ENCODE data around the gene RSPH10B. TPM values are rescaled to one million over a fixed set of nuclear protein-coding genes. Genes with fewer than 3 reads are reported as not detected.
"Not testable (repeated sequence)": the region's sequence is repeated elsewhere in the genome, so short reads cannot be mapped to it uniquely, and the experiment has no call there.

The RSPH10B gene
- total and polyA plus RNA-seq, 10 of the 15 experiments (the other 5 are each of a cell fraction or from before 2014, with no cell fraction given): 0.03 TPM; not detected in 9

- FAIRE-seq; RAD21 ChIA-PET (ENCODE audit: unreplicated experiment): not testable (repeated sequence)
- no CpG with 5 or more reads among the region's 13 CpGs for WGBS (ENCODE audit: insufficient coverage, insufficient replicate concordance, low lambda C conversion rate, missing lambda C conversion rate)
These were observed 44.1 kb downstream of the RSPH10B start for GRCh38 chr7:5926263-5926870.

GRCh38 chr7:5924630-5925029 is 45.9 kb downstream of the RSPH10B start:
- SMC1A ChIA-PET (ENCODE audit: uncharacterized antibody, unreplicated experiment); POLR2A ChIA-PET; H3K4me3 ChIP-seq; H2AFZ ChIP-seq (ENCODE audit: control insufficient read depth, low read depth, low read length); H3K36me3 ChIP-seq (ENCODE audit: control insufficient read depth in 2 of 2, insufficient read depth in 2 of 2, low read length in 1 of 2); H3K4me1 ChIP-seq (ENCODE audit: control insufficient read depth, insufficient read depth, low read length); ATAC-seq; H3K79me2 ChIP-seq (ENCODE audit: control insufficient read depth, insufficient read depth, low read length); RAD21 ChIA-PET (ENCODE audit: unreplicated experiment); H4K20me1 ChIP-seq (ENCODE audit: control insufficient read depth, insufficient read depth); CTCF ChIA-PET; H3K27ac ChIP-seq (ENCODE audit: control insufficient read depth, insufficient read depth); H3K4me2 ChIP-seq (ENCODE audit: control insufficient read depth, insufficient read depth); H3K27me3 ChIP-seq (replicated peaks in 1 of 2; ENCODE audit: control insufficient read depth in 2 of 2, insufficient read depth in 2 of 2, low read length in 1 of 2); FAIRE-seq; H3K9me3 ChIP-seq (replicated peaks; ENCODE audit: control insufficient read depth, insufficient read depth, low read length); intact Hi-C loops (cut with micrococcal nuclease; ENCODE audit: unreplicated experiment); BruUV-seq (replicated peaks); DNase-seq (ENCODE audit: low read depth, low spot score); H3K9ac ChIP-seq (ENCODE audit: control insufficient read depth, insufficient read depth, low read length); in situ Hi-C loops (cut with MboI): not testable (repeated sequence)
- WGBS (ENCODE audit: insufficient coverage, insufficient replicate concordance, low lambda C conversion rate, missing lambda C conversion rate): no CpG with 5 or more reads among the region's 12 CpGs

More at GRCh38 chr7:5926263-5926870, 44.1 kb downstream of the RSPH10B start:
- H3K4me2 ChIP-seq (ENCODE audit: control insufficient read depth, insufficient read depth); H3K4me3 ChIP-seq; H3K9ac ChIP-seq (ENCODE audit: control insufficient read depth, insufficient read depth, low read length); CTCF ChIA-PET; H3K79me2 ChIP-seq (ENCODE audit: control insufficient read depth, insufficient read depth, low read length); SMC1A ChIA-PET (ENCODE audit: uncharacterized antibody, unreplicated experiment); BruUV-seq (replicated peaks); H2AFZ ChIP-seq (ENCODE audit: control insufficient read depth, low read depth, low read length); intact Hi-C loops (cut with micrococcal nuclease; ENCODE audit: unreplicated experiment); in situ Hi-C loops (cut with MboI); H3K4me1 ChIP-seq (ENCODE audit: control insufficient read depth, insufficient read depth, low read length); DNase-seq (ENCODE audit: low read depth, low spot score); POLR2A ChIA-PET; H3K27me3 ChIP-seq (replicated peaks in 1 of 2; ENCODE audit: control insufficient read depth in 2 of 2, insufficient read depth in 2 of 2, low read length in 1 of 2); H3K27ac ChIP-seq (ENCODE audit: control insufficient read depth, insufficient read depth); ATAC-seq; H3K9me3 ChIP-seq (replicated peaks; ENCODE audit: control insufficient read depth, insufficient read depth, low read length); H4K20me1 ChIP-seq (ENCODE audit: control insufficient read depth, insufficient read depth); H3K36me3 ChIP-seq (ENCODE audit: control insufficient read depth in 2 of 2, insufficient read depth in 2 of 2, low read length in 1 of 2): not testable (repeated sequence)

- H3K27me3 ChIP-seq (replicated peaks in 1 of 2; ENCODE audit: control insufficient read depth in 2 of 2, insufficient read depth in 2 of 2, low read length in 1 of 2); CTCF ChIA-PET; H3K36me3 ChIP-seq (ENCODE audit: control insufficient read depth in 2 of 2, insufficient read depth in 2 of 2, low read length in 1 of 2); SMC1A ChIA-PET (ENCODE audit: uncharacterized antibody, unreplicated experiment); H3K4me1 ChIP-seq (ENCODE audit: control insufficient read depth, insufficient read depth, low read length); POLR2A ChIA-PET; in situ Hi-C loops (cut with MboI); H3K9ac ChIP-seq (ENCODE audit: control insufficient read depth, insufficient read depth, low read length); H4K20me1 ChIP-seq (ENCODE audit: control insufficient read depth, insufficient read depth); FAIRE-seq; H3K4me2 ChIP-seq (ENCODE audit: control insufficient read depth, insufficient read depth); DNase-seq (ENCODE audit: low read depth, low spot score); RAD21 ChIA-PET (ENCODE audit: unreplicated experiment); H3K79me2 ChIP-seq (ENCODE audit: control insufficient read depth, insufficient read depth, low read length); H3K4me3 ChIP-seq; BruUV-seq (replicated peaks); ATAC-seq; H3K27ac ChIP-seq (ENCODE audit: control insufficient read depth, insufficient read depth); H3K9me3 ChIP-seq (replicated peaks; ENCODE audit: control insufficient read depth, insufficient read depth, low read length); H2AFZ ChIP-seq (ENCODE audit: control insufficient read depth, low read depth, low read length); intact Hi-C loops (cut with micrococcal nuclease; ENCODE audit: unreplicated experiment): not testable (repeated sequence)
- no CpG with 5 or more reads among the region's 2 CpGs for WGBS (ENCODE audit: insufficient coverage, insufficient replicate concordance, low lambda C conversion rate, missing lambda C conversion rate)
These were observed 46.3 kb downstream of the RSPH10B start for GRCh38 chr7:5924180-5924579.

- H3K79me2 ChIP-seq (ENCODE audit: control insufficient read depth, insufficient read depth, low read length); intact Hi-C loops (cut with micrococcal nuclease; ENCODE audit: unreplicated experiment); BruUV-seq (replicated peaks); DNase-seq (ENCODE audit: low read depth, low spot score); CTCF ChIA-PET; H4K20me1 ChIP-seq (ENCODE audit: control insufficient read depth, insufficient read depth); H3K27me3 ChIP-seq (replicated peaks in 1 of 2; ENCODE audit: control insufficient read depth in 2 of 2, insufficient read depth in 2 of 2, low read length in 1 of 2); H3K36me3 ChIP-seq (ENCODE audit: control insufficient read depth in 2 of 2, insufficient read depth in 2 of 2, low read length in 1 of 2); H3K9me3 ChIP-seq (replicated peaks; ENCODE audit: control insufficient read depth, insufficient read depth, low read length); H3K4me1 ChIP-seq (ENCODE audit: control insufficient read depth, insufficient read depth, low read length); POLR2A ChIA-PET; FAIRE-seq; H3K27ac ChIP-seq (ENCODE audit: control insufficient read depth, insufficient read depth); H3K9ac ChIP-seq (ENCODE audit: control insufficient read depth, insufficient read depth, low read length); H3K4me3 ChIP-seq; ATAC-seq; in situ Hi-C loops (cut with MboI); SMC1A ChIA-PET (ENCODE audit: uncharacterized antibody, unreplicated experiment); H2AFZ ChIP-seq (ENCODE audit: control insufficient read depth, low read depth, low read length); RAD21 ChIA-PET (ENCODE audit: unreplicated experiment); H3K4me2 ChIP-seq (ENCODE audit: control insufficient read depth, insufficient read depth): not testable (repeated sequence)
- 100% methylated on average over 2 of the region's 6 CpGs for WGBS (ENCODE audit: insufficient coverage, insufficient replicate concordance, low lambda C conversion rate, missing lambda C conversion rate)
These were observed 54.0 kb downstream of the RSPH10B start for GRCh38 chr7:5916529-5916928.

Data from GM12878 (cell line).